C4-2B (cell line): ENCODE data around the gene CCDC107.

ENCODE experiments used
- CTCF ChIP-seq: fragments of 450-650 bp; conservative IDR thresholded peaks from 2 replicates; pipeline ENCODE4 v1.5.1; 2017; ENCODE audit warnings: mild to moderate bottlenecking
- ZFX ChIP-seq: fragments of 450-650 bp; IDR thresholded peaks from 2 replicates; pipeline ENCODE4 v1.6.1; 2017

GRCh38 chr9:35695943-35696401, 37.9 kb downstream of the CCDC107 start:
- TF ChIP-seq CTCF = no peak
- TF ChIP-seq ZFX = no peak
